HG02973 (cell line): ENCODE results near the gene ERMN.
A peak's percentile ranks its signal among the peaks of the same experiment; 100 is the strongest.

ENCODE experiments used
- ATAC-seq: cut with Tn5 transposase; IDR thresholded peaks from one replicate; pipeline ENCODE4 v1.9.1; 2021; ENCODE audit warnings: moderate library complexity; ENCODE audit not compliant: unreplicated experiment

The ERMN gene

GRCh38 chr2:157333304-157334047 is 7.9 kb upstream of the ERMN start:
- no peak for ATAC-seq

- no peak for ATAC-seq
These were observed 3.9 kb upstream of the ERMN start for GRCh38 chr2:157329524-157329923.

GRCh38 chr2:157327621-157328500 is 2.2 kb upstream of the ERMN start:
- peak; percentile 100 for ATAC-seq

- ATAC-seq, result peak; percentile 25
These were observed 1.6 kb upstream of the ERMN start for GRCh38 chr2:157327200-157327599.

GRCh38 chr2:157326698-157327097 is 1.1 kb upstream of the ERMN start:
- ATAC-seq, result no peak

GRCh38 chr2:157324331-157324843 is 1.2 kb downstream of the ERMN start:
- ATAC-seq, result no peak

GRCh38 chr2:157322432-157322831 is 3.2 kb downstream of the ERMN start:
- no peak for ATAC-seq

GRCh38 chr2:157321466-157321865 is 4.2 kb downstream of the ERMN start:
- ATAC-seq, result no peak

- ATAC-seq, result no peak
These were observed 5.2 kb downstream of the ERMN start for GRCh38 chr2:157320409-157320808.

GRCh38 chr2:157319795-157320194 is 5.8 kb downstream of the ERMN start:
- no peak for ATAC-seq

- no peak for ATAC-seq
These were observed 6.7 kb downstream of the ERMN start for GRCh38 chr2:157318884-157319283.

GRCh38 chr2:157315901-157316300 is 9.7 kb downstream of the ERMN start:
- ATAC-seq, result no peak

GRCh38 chr2:157312866-157313486 is 12.6 kb downstream of the ERMN start:
- ATAC-seq, result peak; percentile 74

- no peak for ATAC-seq
These were observed 13.9 kb downstream of the ERMN start for GRCh38 chr2:157311706-157312105.

GRCh38 chr2:157309878-157310277 is 15.7 kb downstream of the ERMN start:
- ATAC-seq, result no peak

GRCh38 chr2:157307021-157307420 is 18.6 kb downstream of the ERMN start:
- ATAC-seq, result no peak

GRCh38 chr2:157305723-157306110 is 19.9 kb downstream of the ERMN start:
- ATAC-seq, result no peak

GRCh38 chr2:157304811-157305722 is 20.6 kb downstream of the ERMN start:
- ATAC-seq, result no peak

GRCh38 chr2:157303612-157304011 is 22.0 kb downstream of the ERMN start:
- no peak for ATAC-seq

- peak; percentile 61 for ATAC-seq
These were observed 23.0 kb downstream of the ERMN start for GRCh38 chr2:157302492-157303099.
